Glutamatergic neuron (in vitro differentiated cells): Measurements from ENCODE around the gene ACAT2. TPM values are rescaled to one million over a fixed set of nuclear protein-coding genes. Genes with fewer than 3 reads are reported as not detected.
"Not testable (repeated sequence)": the region's sequence is repeated elsewhere in the genome, so short reads cannot be mapped to it uniquely, and the experiment has no call there.

ENCODE experiments used
- DNase-seq: peaks from one replicate; pipeline ENCODE4 v3.0.0; 2022
- H3K27ac Mint-ChIP-seq: one replicate; pipeline ENCODE4 v1.8.0; 2020; ENCODE audit warnings: mild to moderate bottlenecking, mixed read lengths, inconsistent platforms; ENCODE audit not compliant: unreplicated experiment
- H3K27me3 Mint-ChIP-seq: one replicate; pipeline ENCODE4 v1.8.0; 2020; ENCODE audit warnings: mild to moderate bottlenecking, moderate library complexity, mixed read lengths, inconsistent platforms; ENCODE audit not compliant: unreplicated experiment
- H3K36me3 Mint-ChIP-seq: one replicate; pipeline ENCODE4 v1.8.0; 2020; ENCODE audit warnings: mild to moderate bottlenecking, mixed read lengths, inconsistent platforms; ENCODE audit not compliant: unreplicated experiment
- H3K4me1 Mint-ChIP-seq: one replicate; pipeline ENCODE4 v1.8.0; 2020; ENCODE audit warnings: mild to moderate bottlenecking, low read depth, mixed read lengths, inconsistent platforms; ENCODE audit not compliant: unreplicated experiment
- H3K4me3 Mint-ChIP-seq: one replicate; pipeline ENCODE4 v1.8.0; 2020; ENCODE audit warnings: mild to moderate bottlenecking, mixed read lengths, inconsistent platforms; ENCODE audit not compliant: unreplicated experiment
- H3K9me3 Mint-ChIP-seq: one replicate; pipeline ENCODE4 v1.8.0; 2020; ENCODE audit warnings: mild to moderate bottlenecking, moderate library complexity, mixed read lengths, inconsistent platforms; ENCODE audit not compliant: unreplicated experiment
- CTCF ChIP-seq: fragments of 200-600 bp; sonication (generic); IDR thresholded peaks from one replicate; pipeline ENCODE4 v1.5.0; 2021; ENCODE audit not compliant: partially characterized antibody, unreplicated experiment
- total RNA-seq: library from RNA; stranded (reverse); fragmentation: NEBNext Ultra II Directional; extraction: Animal tissue kit (Norgen Biotek cat#: 25700); gene quantifications from one replicate; pipeline ENCODE4 v1.2.1, GENCODE V29; 2021; ENCODE audit not compliant: unreplicated experiment

The ACAT2 gene
- total RNA-seq, 1 donor from 2014 or later, result 228 TPM

- TF ChIP-seq CTCF, result no peak
- H3K36me3 Mint-ChIP-seq, result no peaks in the 10 kb centered on the region
- no peak overlapping the region for H3K27ac Mint-ChIP-seq
- peaks cover 2% of the 10 kb centered on the region for H3K4me1 Mint-ChIP-seq
- H3K27me3 Mint-ChIP-seq, result peaks cover 6% of the 10 kb centered on the region
- H3K9me3 Mint-ChIP-seq, result peaks cover 10% of the 10 kb centered on the region
- no peak overlapping the region for H3K4me3 Mint-ChIP-seq
- no peak for DNase-seq
Observed at GRCh38 chr6:159722655-159723054, 39.2 kb upstream of the ACAT2 start.

GRCh38 chr6:159723259-159723658 lies 38.6 kb upstream of the ACAT2 start:
- no peak overlapping the region for H3K27ac Mint-ChIP-seq

DNA sequence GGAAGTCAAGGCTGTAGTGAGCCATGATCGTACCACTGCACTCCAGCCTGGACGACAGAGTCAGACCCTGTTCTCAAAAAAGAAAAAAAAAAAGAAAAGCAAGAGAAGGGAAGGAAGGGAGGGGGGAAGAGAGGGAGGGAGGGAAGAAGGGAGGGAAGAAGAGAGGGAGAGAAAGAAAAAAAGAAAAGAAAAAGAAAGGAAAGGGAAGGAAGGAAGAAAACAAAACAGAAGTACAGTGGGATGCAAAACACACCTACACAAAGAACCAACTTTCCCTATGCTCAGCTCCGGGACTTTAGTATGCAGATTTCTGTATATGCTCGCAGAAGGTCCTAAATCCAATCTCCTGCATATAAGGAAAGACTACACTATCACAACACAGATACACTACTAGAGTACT lies 37.1 kb upstream of the ACAT2 start:
- Mint-ChIP-seq H3K36me3 (no peaks in the 10 kb centered on the region), H3K9me3 (peaks cover 19% of the 10 kb centered on the region), H3K4me1 (peaks cover 10% of the 10 kb centered on the region), H3K4me3 (peak overlapping the region; percentile 86), H3K27me3 (peaks cover 11% of the 10 kb centered on the region), H3K27ac (no peak overlapping the region)
- no peak for TF ChIP-seq CTCF
- no peak for DNase-seq

More at GRCh38 chr6:159723259-159723658, 38.6 kb upstream of the ACAT2 start:
- DNase-seq, result no peak
- Mint-ChIP-seq H3K4me1 (peaks cover 2% of the 10 kb centered on the region), H3K4me3 (no peak overlapping the region), H3K27me3 (peaks cover 10% of the 10 kb centered on the region), H3K36me3 (no peaks in the 10 kb centered on the region), H3K9me3 (peaks cover 14% of the 10 kb centered on the region)
- no peak for TF ChIP-seq CTCF

DNA sequence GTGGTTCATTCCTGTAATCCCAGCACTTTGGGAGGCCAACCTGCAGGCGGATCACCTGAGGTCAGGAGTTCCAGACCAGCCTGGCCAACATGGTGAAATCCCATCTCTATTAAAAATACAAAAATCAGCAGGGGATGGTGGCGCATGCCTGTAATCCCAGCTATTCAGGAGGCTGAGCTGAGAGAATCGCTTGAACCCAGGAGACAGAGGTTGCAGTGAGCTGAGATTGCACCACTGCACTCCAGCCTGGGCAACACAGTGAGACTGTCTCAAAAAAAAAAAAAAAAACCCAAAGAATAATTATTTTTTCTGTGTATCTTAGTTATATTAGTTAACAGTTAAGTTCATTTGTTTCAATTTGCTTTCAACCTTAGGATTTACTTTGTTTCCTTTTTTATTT lies 36.6 kb upstream of the ACAT2 start:
- Mint-ChIP-seq H3K27ac (peak overlapping the region; percentile 31), H3K9me3 (peaks cover 19% of the 10 kb centered on the region), H3K4me3 (peak overlapping the region; percentile 86), H3K4me1 (peaks cover 10% of the 10 kb centered on the region), H3K27me3 (peaks cover 11% of the 10 kb centered on the region)
- not testable (repeated sequence) for H3K36me3 Mint-ChIP-seq, DNase-seq

DNA sequence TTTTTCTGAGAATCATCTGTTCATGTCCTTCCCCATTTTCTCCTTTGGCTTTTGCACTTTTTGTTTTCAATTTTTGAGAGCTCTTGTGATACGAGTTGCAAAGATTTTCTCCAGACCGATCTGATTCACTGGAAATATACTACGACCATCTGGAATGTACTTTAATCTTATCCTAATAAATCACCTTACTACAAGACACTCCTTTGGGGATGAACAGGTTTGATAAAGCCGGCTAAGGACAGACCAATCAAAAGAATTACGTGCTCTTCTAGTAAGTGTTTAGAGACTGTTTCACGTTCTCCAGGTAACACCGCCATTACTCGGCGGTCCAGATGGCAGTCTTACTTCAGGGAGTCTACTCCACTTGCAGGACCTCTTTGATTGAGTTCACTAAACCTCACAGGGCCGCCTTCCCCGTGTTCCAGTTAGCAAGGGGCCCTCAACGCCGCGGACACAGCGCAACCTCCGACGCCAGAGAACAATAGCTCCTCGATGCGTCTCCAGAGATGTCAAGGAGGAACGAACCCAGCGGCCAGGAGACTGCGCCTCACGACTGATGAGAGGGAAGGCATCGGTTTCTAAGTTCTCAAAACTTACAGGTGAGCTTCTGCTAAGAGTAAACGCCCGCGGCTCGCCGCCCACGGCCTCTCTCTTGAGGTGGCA lies 35.5 kb upstream of the ACAT2 start:
- no peaks in the 10 kb centered on the region for H3K36me3 Mint-ChIP-seq
- no peak for DNase-seq

More for the DNA sequence above, 35.5 kb upstream of the ACAT2 start:
- H3K27ac Mint-ChIP-seq, result peak overlapping the region; percentile 100
- no peak for TF ChIP-seq CTCF
- H3K9me3 Mint-ChIP-seq, result peaks cover 19% of the 10 kb centered on the region
- peaks cover 11% of the 10 kb centered on the region for H3K27me3 Mint-ChIP-seq
- H3K4me3 Mint-ChIP-seq, result peak overlapping the region; percentile 86
- H3K4me1 Mint-ChIP-seq, result peaks cover 10% of the 10 kb centered on the region
